Measurements from ENCODE around the gene JARID2.

JARID2 gene

GRCh38 chr6:15439410-15440025 is 193.6 kb downstream of the JARID2 start:
- no peak for DNase-seq (ENCODE audit: low read depth in 2 of 2)

- DNase-seq (ENCODE audit: low read depth in 2 of 2): no peak
Measured at GRCh38 chr6:15440040-15440439, 194.2 kb downstream of the JARID2 start.

GRCh38 chr6:15441215-15441868 is 195.5 kb downstream of the JARID2 start:
- no peak for DNase-seq (ENCODE audit: low read depth in 2 of 2)

- no peak for DNase-seq (ENCODE audit: low read depth in 2 of 2)
Measured at GRCh38 chr6:15441981-15442380, 196.1 kb downstream of the JARID2 start.

DNA sequence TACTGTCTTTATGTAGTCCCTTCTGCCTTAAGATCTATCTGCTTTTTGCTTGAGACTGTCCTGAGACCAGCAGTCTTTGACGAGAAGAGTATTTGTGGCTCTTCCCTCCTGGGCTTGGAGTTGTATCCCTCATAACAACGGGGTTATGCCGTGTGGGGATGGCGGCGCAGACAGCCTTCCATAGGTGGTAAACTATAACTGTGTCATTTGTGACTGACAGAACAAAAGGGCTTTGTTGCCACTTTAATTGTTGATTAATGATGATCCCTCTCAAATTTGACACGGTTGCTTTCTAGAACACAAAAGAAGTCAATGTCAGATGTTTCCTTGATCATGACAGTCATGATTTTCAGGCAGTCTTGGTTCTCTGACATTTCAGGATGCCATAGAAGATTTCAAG is 196.6 kb downstream of the JARID2 start:
- DNase-seq (ENCODE audit: low read depth in 2 of 2): no peak

DNA sequence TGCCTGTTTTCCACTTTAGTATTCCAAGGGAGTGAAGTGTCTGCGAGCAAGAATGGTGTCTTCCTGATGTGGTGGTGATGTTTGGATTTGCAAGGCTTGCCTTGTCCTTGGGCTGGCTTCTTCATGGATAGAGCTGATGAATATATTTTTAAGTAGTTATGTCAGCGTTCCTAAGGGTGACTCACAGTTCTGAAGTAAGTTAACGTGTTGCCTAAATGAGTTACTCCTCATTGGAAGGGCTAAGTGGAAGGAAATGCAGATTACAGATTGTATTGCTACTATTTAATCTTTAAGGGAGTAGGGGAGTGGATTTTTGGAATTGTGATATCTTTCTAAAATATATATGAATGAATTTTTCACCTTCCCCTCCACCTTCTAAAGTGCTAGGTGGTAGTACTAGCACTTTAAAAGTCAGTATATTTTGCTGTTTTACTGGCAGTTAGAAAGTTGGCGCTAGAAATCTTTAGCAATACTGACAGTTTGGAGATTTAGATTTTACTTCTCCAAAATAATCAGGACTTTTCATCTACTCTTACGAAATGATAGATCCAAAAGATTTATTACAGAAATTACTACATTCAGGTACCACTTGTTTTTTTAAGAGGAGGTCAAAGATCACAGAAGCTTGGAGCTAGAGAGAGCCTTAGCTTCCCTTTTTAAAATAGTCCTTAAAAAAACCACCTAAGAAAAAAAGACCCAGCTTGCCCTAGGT is 197.4 kb downstream of the JARID2 start:
- no peak for DNase-seq (ENCODE audit: low read depth in 2 of 2)

- no peak for DNase-seq (ENCODE audit: low read depth in 2 of 2)
Measured at GRCh38 chr6:15444081-15444731, 198.3 kb downstream of the JARID2 start.

DNA sequence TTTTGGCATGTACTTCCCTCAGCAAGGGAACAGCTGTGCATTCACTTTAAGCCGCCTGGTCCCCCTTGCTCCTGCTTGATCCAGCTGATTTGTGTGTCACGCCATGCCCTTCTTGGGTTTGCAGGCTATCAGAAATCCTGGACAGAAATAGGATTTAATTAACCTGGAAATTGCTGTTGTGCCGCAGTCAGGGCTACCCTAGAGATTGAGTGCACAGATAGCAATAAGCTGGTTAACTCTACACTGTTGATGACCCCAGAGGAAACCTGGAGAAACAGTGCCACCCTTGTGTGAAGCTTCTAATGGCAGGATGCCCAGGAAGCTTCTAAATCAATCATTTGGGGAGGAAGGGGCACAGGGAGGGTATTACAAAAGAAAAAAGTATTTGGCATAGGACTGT is 199.0 kb downstream of the JARID2 start:
- DNase-seq (ENCODE audit: low read depth in 2 of 2): no peak

- no peak for DNase-seq (ENCODE audit: low read depth in 2 of 2)
Measured at GRCh38 chr6:15447546-15448267, 201.8 kb downstream of the JARID2 start.

- DNase-seq (ENCODE audit: low read depth in 2 of 2): no peak
Measured at GRCh38 chr6:15449011-15449410, 203.1 kb downstream of the JARID2 start.

DNA sequence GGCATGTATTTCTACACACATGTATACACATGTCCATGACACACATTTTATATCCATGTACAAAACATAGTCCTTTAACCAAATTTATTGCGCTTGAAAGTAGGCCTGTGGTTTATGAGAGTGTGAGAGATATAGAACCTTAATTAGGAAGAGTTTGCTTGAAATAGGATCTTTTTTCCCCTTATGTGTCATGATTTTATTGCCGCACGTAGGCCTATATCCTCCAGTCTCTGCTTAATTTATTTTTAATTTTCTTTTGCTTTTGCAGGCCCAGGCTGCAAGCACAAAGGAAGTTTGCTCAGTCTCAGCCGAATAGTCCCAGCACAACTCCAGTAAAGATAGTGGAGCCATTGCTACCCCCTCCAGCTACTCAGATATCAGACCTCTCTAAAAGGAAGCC is 205.9 kb downstream of the JARID2 start:
- DNase-seq (ENCODE audit: low read depth in 2 of 2): no peak

- no peak for DNase-seq (ENCODE audit: low read depth in 2 of 2)
Measured at GRCh38 chr6:15452182-15452941, 206.5 kb downstream of the JARID2 start.

DNA sequence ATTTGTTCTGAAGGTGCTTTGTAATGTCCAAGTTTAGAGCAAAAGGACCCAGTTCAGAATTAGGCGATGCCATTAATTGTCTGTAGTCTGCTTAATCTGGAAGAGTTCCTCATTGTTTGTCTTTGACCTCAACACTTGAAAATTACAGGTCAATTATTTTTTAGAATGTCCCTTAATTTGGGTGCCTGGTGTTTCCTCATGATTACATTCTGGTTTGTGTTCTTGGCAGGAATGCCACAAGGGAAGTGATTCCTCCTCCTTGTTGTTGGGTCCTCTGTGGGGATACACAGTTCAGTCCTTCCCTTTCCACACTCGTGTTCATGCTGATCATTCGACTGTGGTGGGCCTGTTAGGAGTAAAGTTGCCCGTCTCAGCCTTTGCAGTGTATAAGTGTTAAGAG is 207.3 kb downstream of the JARID2 start:
- DNase-seq (ENCODE audit: low read depth in 2 of 2): no peak

DNA sequence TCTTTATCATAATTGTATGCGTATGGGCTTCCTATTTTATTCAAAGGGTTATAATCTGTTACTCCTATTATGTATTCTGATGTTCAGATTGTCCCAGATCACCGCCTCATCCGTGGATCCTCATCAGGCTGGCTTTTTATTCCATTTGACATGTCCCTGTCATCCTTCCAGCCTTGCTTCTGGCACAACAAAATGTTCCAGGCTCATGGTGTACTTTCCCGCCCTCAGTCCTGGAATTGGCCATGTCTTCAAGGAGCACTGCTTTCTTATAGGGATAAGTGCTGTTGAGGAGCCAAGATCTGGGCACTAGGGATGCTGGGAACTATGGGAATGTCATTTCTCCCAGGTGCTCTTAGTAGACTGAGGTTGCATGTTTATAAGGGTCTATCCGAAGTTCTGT is 207.8 kb downstream of the JARID2 start:
- DNase-seq (ENCODE audit: low read depth in 2 of 2): no peak

GRCh38 chr6:15456422-15456821 is 210.6 kb downstream of the JARID2 start:
- DNase-seq (ENCODE audit: low read depth in 2 of 2): no peak

- DNase-seq (ENCODE audit: low read depth in 2 of 2): no peak
Measured at GRCh38 chr6:15457121-15457650, 211.3 kb downstream of the JARID2 start.

- no peak for DNase-seq (ENCODE audit: low read depth in 2 of 2)
Measured at GRCh38 chr6:15458021-15458459, 212.2 kb downstream of the JARID2 start.

- DNase-seq (ENCODE audit: low read depth in 2 of 2): no peak
Measured at GRCh38 chr6:15460110-15460727, 214.3 kb downstream of the JARID2 start.

GRCh38 chr6:15461127-15461944 is 215.5 kb downstream of the JARID2 start:
- no peak for DNase-seq (ENCODE audit: low read depth in 2 of 2)

GRCh38 chr6:15462256-15462655 is 216.4 kb downstream of the JARID2 start:
- DNase-seq (ENCODE audit: low read depth in 2 of 2): no peak

Measured in activated CD8-positive, alpha-beta memory T cell treated with anti-CD3 and anti-CD28 coated beads for 4 hours (primary cell).